Activated CD4-positive, alpha-beta T cell treated with anti-CD3 and anti-CD28 coated beads, Interleukin-2, amount 50 U/mL, for 24 hours (primary cell): ENCODE data around the gene HTR1B.

ENCODE experiments used
- DNase-seq, 2 donors: peaks; one replicate each; pipeline ENCODE4 v3.0.0-alpha.2; 2020; ENCODE audit warnings: low read depth in 1 of 2, low spot score in 1 of 2

The HTR1B gene

GRCh38 chr6:77456531-77457248, 6.6 kb downstream of the HTR1B start:
- DNase-seq: no peak

GRCh38 chr6:77455271-77455670, 8.0 kb downstream of the HTR1B start:
- DNase-seq: no peak

GRCh38 chr6:77454386-77454785, 8.9 kb downstream of the HTR1B start:
- no peak for DNase-seq

- DNase-seq: no peak
These were observed 11.8 kb downstream of the HTR1B start for GRCh38 chr6:77451466-77451865.

- DNase-seq: no peak
These were observed 12.4 kb downstream of the HTR1B start for GRCh38 chr6:77450924-77451323.

GRCh38 chr6:77448546-77448945, 14.7 kb downstream of the HTR1B start:
- no peak for DNase-seq

GRCh38 chr6:77447254-77447653, 16.0 kb downstream of the HTR1B start:
- DNase-seq: no peak

GRCh38 chr6:77446249-77446648, 17.0 kb downstream of the HTR1B start:
- no peak for DNase-seq

- DNase-seq: no peak
These were observed 18.1 kb downstream of the HTR1B start for GRCh38 chr6:77445214-77445613.

- DNase-seq: no peak
These were observed 22.9 kb downstream of the HTR1B start for GRCh38 chr6:77440206-77440976.

GRCh38 chr6:77433888-77434287, 29.4 kb downstream of the HTR1B start:
- DNase-seq: no peak

- DNase-seq: no peak
These were observed 32.8 kb downstream of the HTR1B start for GRCh38 chr6:77430504-77430903.

GRCh38 chr6:77425671-77426070, 37.6 kb downstream of the HTR1B start:
- no peak for DNase-seq

- DNase-seq: no peak
These were observed 38.1 kb downstream of the HTR1B start for GRCh38 chr6:77425216-77425615.

- no peak for DNase-seq
These were observed 38.5 kb downstream of the HTR1B start for GRCh38 chr6:77424761-77425160.

- no peak for DNase-seq
These were observed 46.5 kb downstream of the HTR1B start for GRCh38 chr6:77416839-77417238.

GRCh38 chr6:77415706-77416105, 47.6 kb downstream of the HTR1B start:
- DNase-seq: no peak
